SK-N-SH (cell line): Measurements from ENCODE around the gene ZNF804A. TPM values are rescaled to one million over a fixed set of nuclear protein-coding genes. Genes with fewer than 3 reads are reported as not detected.

ENCODE experiments used
- CTCF ChIA-PET: fragments of 300-600, 350-600 bp; formaldehyde crosslinking; extraction: SDS; loops from one replicate; lab custom pipeline; 2021; lab: Yijun Ruan, JAX
- POLR2A ChIA-PET: fragments of 350-600 bp; sonication (Branson Sonifier 250); formaldehyde crosslinking; extraction: SDS; loops from one replicate; lab custom pipeline; 2020; ENCODE audit warnings: antibody characterized with exemption, inconsistent platforms; lab: Yijun Ruan, JAX
- DNase-seq: peaks from one replicate; pipeline ENCODE4 v3.0.0; 2012
- H2AFZ ChIP-seq: fragments of 200-600 bp; sonication (generic); 2 replicates; pipeline ENCODE4 v1.8.1; 2016; ENCODE audit warnings: antibody characterized with exemption, mild to moderate bottlenecking, low read depth
- H3F3A ChIP-seq: fragments of 200-600 bp; sonication (generic); replicated peaks from 2 replicates; pipeline ENCODE3; 2016; ENCODE audit warnings: antibody characterized with exemption, mild to moderate bottlenecking; ENCODE audit not compliant: insufficient read depth
- H3K27ac ChIP-seq, 2 experiments: fragments of 200-500 bp in 1 of 2; fragments of 200-600 bp in 1 of 2; sonication (Bioruptor generic) in 1 of 2; sonication (generic), shearing (Covaris generic) in 1 of 2; 2 replicates each; pipeline versions ENCODE4 v1.5.1 to v1.6.1; 2014 to 2016; ENCODE audit warnings: low read depth in 2 of 2, inconsistent platforms in 1 of 2, low read length in 1 of 2, mild to moderate bottlenecking in 1 of 2, mixed read lengths in 1 of 2
- H3K27me3 ChIP-seq: fragments of 200-600 bp; sonication (generic), shearing (Covaris generic); 2 replicates; pipeline ENCODE4 v1.6.1; 2016; ENCODE audit warnings: mixed run types; ENCODE audit not compliant: insufficient read depth
- H3K36me3 ChIP-seq, 2 experiments: fragments of 200-500 bp in 1 of 2; fragments of 200-600 bp in 1 of 2; sonication (Bioruptor generic) in 1 of 2; sonication (generic) in 1 of 2; replicated peaks in 1 of 2; 2 replicates each; pipeline versions ENCODE3 to v1.5.1; 2014 to 2016; ENCODE audit warnings: low read length in 1 of 2, mild to moderate bottlenecking in 1 of 2; ENCODE audit not compliant: insufficient read depth in 2 of 2, control insufficient read depth in 1 of 2
- H3K4me1 ChIP-seq, 2 experiments: fragments of 200-500 bp in 1 of 2; fragments of 200-600 bp in 1 of 2; sonication (Bioruptor generic) in 1 of 2; sonication (generic), shearing (Covaris generic) in 1 of 2; 2 replicates each; pipeline versions ENCODE4 v1.5.1 to v1.6.1; 2014 to 2016; ENCODE audit warnings: low read depth in 1 of 2, low read length in 1 of 2, mixed run types in 1 of 2; ENCODE audit not compliant: insufficient read depth in 2 of 2, control insufficient read depth in 1 of 2
- H3K4me2 ChIP-seq: fragments of 200-600 bp; sonication (generic), shearing (Covaris generic); 2 replicates; pipeline ENCODE4 v1.6.1; 2017; ENCODE audit warnings: mixed run types
- H3K4me3 ChIP-seq, 2 experiments: fragments of 200-500 bp in 1 of 2; fragments of 200-600 bp in 1 of 2; sonication (Bioruptor generic) in 1 of 2; sonication (generic), shearing (Covaris generic) in 1 of 2; 2 replicates each; pipeline versions ENCODE4 v1.5.1 to v1.8.1; 2014 to 2016; ENCODE audit warnings: low read depth in 2 of 2, inconsistent platforms in 1 of 2, low read length in 1 of 2, mild to moderate bottlenecking in 1 of 2, mixed read lengths in 1 of 2, moderate library complexity in 1 of 2
- H3K79me2 ChIP-seq: fragments of 200-600 bp; sonication (generic); 2 replicates; pipeline ENCODE4 v1.8.1; 2017; ENCODE audit warnings: mild to moderate bottlenecking; ENCODE audit not compliant: insufficient read depth
- H3K9ac ChIP-seq: fragments of 200-600 bp; sonication (generic); 2 replicates; pipeline ENCODE4 v1.6.1; 2017; ENCODE audit warnings: mixed run types
- H3K9me2 ChIP-seq: fragments of 200-600 bp; sonication (generic); 2 replicates; pipeline ENCODE4 v1.6.1; 2017; ENCODE audit warnings: mixed run types
- H3K9me3 ChIP-seq: fragments of 200-600 bp; sonication (generic); 2 replicates; pipeline ENCODE4 v1.6.1; 2017; ENCODE audit warnings: mixed run types, mild to moderate bottlenecking, moderate library complexity
- H4K20me1 ChIP-seq: fragments of 200-600 bp; sonication (generic); 2 replicates; pipeline ENCODE4 v1.6.1; 2017; ENCODE audit warnings: mild to moderate bottlenecking, mixed run types; ENCODE audit not compliant: insufficient read depth
- ELF1 ChIP-seq: IDR thresholded peaks from 2 replicates; pipeline ENCODE4 v1.4.0; 2012
- FOXJ3 ChIP-seq: sonication (generic); formaldehyde crosslinking; IDR thresholded peaks from 2 replicates; pipeline ENCODE4 v1.5.1; 2020; ENCODE audit warnings: mild to moderate bottlenecking, missing genetic modification reagents
- FOXM1 ChIP-seq: IDR thresholded peaks from 2 replicates; pipeline ENCODE4 v1.4.0; 2012; ENCODE audit warnings: low read depth, mild to moderate bottlenecking
- POLR2AphosphoS5 ChIP-seq: IDR thresholded peaks from 2 replicates; pipeline ENCODE4 v1.6.1; 2012; ENCODE audit warnings: low read depth, low read length
- RAD21 ChIP-seq: IDR thresholded peaks from 2 replicates; pipeline ENCODE4 v1.6.1; 2012; ENCODE audit warnings: mild to moderate bottlenecking, low read length
- RFX5 ChIP-seq: IDR thresholded peaks from 2 replicates; pipeline ENCODE4 v1.6.1; 2012; ENCODE audit warnings: mild to moderate bottlenecking, improper control_type of control experiment, low read length
- RXRA ChIP-seq: IDR thresholded peaks from 2 replicates; pipeline ENCODE4 v1.4.0; 2012; ENCODE audit warnings: low read depth, mild to moderate bottlenecking, borderline replicate concordance
- SMC3 ChIP-seq: IDR thresholded peaks from 2 replicates; pipeline ENCODE4 v1.6.1; 2012; ENCODE audit warnings: low read depth, low read length, improper control_type of control experiment
- TAF1 ChIP-seq: IDR thresholded peaks from 2 replicates; pipeline ENCODE4 v1.6.1; 2012; ENCODE audit warnings: low read depth, mild to moderate bottlenecking, low read length, moderate library complexity, borderline replicate concordance
- TCF12 ChIP-seq: IDR thresholded peaks from 2 replicates; pipeline ENCODE4 v1.4.0; 2012
- WGBS: methylation state at CpG from one replicate; pipeline ENCODE4 v1.1.6; 2017; ENCODE audit warnings: low lambda C conversion rate; 5-methylcytosine and 5-hydroxymethylcytosine counted together
- polyA plus RNA-seq, 3 experiments: library from polyadenylated mRNA; depleted of rRNA; stranded (reverse); fragments of >200 nt; gene quantifications; 2 replicates each; pipeline ENCODE4 v1.2.3, GENCODE V29; 2012
- TF ChIP-seq, protein P1 (sequence below): IDR thresholded peaks from 2 replicates; pipeline ENCODE4 v1.4.0; 2012; ENCODE audit warnings: low read depth, borderline replicate concordance
- TF ChIP-seq, protein P2 (sequence below): IDR thresholded peaks from 2 replicates; pipeline ENCODE4 v1.6.1; 2012; ENCODE audit warnings: mild to moderate bottlenecking, low read depth, low read length, moderate library complexity
- TF ChIP-seq, protein P3 (sequence below): IDR thresholded peaks from 2 replicates; pipeline ENCODE4; 2012
- TF ChIP-seq, protein P4 (sequence below): IDR thresholded peaks from 2 replicates; pipeline ENCODE4 v1.4.0; 2012; ENCODE audit warnings: low read depth
- TF ChIP-seq, protein P5 (sequence below): fragments of 150-350 bp; IDR thresholded peaks from 2 replicates; pipeline ENCODE4 v1.6.1; 2016; ENCODE audit warnings: mild to moderate bottlenecking, low read depth, low read length
- TF ChIP-seq, protein P6 (sequence below): fragments of 200-600 bp; sonication (generic); IDR thresholded peaks from 2 replicates; pipeline ENCODE4 v1.6.1; 2017; ENCODE audit warnings: antibody characterized with exemption, mild to moderate bottlenecking, moderate library complexity
- TF ChIP-seq, protein P7 (sequence below): fragments of 150-350 bp; IDR thresholded peaks from 2 replicates; pipeline ENCODE4 v1.6.1; 2017; ENCODE audit warnings: antibody characterized with exemption, low read length, low read depth, borderline replicate concordance

Gene ZNF804A
- polyA plus RNA-seq, 1 of the 3 experiments (the other 2 are of a cell fraction), result 0.02 TPM

DNA sequence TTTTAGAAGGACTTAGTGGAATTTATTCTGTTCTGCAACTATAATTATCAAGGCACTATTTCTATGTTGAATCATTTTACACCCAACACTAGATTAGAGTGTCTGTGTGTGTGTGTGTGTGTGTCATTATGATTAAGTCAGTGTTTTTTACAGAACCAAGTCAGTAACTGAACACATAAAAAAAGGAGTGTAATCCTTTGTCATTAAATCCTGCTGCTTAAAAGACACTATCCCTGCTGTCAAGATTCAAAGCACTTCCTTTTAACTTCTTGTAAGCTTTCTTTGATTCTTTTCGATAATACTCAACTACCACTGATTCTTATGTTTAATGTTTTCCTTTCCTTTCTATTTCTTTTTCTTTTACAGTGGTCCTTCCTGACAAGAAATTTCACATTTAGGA lies 306.7 kb downstream of the ZNF804A start:
- 61% methylated on average over 1 of the region's 1 CpG for WGBS
- DNase-seq, result no peak
- no peak overlapping the region for H2AFZ ChIP-seq
- POLR2A ChIA-PET, result no interaction called here
- H3K4me3 ChIP-seq, result no peak overlapping the region
- TF ChIP-seq, protein P1, sequence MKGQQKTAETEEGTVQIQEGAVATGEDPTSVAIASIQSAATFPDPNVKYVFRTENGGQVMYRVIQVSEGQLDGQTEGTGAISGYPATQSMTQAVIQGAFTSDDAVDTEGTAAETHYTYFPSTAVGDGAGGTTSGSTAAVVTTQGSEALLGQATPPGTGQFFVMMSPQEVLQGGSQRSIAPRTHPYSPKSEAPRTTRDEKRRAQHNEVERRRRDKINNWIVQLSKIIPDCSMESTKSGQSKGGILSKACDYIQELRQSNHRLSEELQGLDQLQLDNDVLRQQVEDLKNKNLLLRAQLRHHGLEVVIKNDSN, result no peak
- no peak for TF ChIP-seq FOXM1
- TF ChIP-seq, protein P2, sequence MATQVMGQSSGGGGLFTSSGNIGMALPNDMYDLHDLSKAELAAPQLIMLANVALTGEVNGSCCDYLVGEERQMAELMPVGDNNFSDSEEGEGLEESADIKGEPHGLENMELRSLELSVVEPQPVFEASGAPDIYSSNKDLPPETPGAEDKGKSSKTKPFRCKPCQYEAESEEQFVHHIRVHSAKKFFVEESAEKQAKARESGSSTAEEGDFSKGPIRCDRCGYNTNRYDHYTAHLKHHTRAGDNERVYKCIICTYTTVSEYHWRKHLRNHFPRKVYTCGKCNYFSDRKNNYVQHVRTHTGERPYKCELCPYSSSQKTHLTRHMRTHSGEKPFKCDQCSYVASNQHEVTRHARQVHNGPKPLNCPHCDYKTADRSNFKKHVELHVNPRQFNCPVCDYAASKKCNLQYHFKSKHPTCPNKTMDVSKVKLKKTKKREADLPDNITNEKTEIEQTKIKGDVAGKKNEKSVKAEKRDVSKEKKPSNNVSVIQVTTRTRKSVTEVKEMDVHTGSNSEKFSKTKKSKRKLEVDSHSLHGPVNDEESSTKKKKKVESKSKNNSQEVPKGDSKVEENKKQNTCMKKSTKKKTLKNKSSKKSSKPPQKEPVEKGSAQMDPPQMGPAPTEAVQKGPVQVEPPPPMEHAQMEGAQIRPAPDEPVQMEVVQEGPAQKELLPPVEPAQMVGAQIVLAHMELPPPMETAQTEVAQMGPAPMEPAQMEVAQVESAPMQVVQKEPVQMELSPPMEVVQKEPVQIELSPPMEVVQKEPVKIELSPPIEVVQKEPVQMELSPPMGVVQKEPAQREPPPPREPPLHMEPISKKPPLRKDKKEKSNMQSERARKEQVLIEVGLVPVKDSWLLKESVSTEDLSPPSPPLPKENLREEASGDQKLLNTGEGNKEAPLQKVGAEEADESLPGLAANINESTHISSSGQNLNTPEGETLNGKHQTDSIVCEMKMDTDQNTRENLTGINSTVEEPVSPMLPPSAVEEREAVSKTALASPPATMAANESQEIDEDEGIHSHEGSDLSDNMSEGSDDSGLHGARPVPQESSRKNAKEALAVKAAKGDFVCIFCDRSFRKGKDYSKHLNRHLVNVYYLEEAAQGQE, result no peak
- TF ChIP-seq, all 33 proteins: peak for 0
- Histone ChIP-seq H3K9me2 (no peaks in the 10 kb centered on the region), H3K27me3 (no peaks in the 10 kb centered on the region), H3K79me2 (no peaks in the 10 kb centered on the region), H3K9me3 (no peaks in the 10 kb centered on the region), H3F3A (no peaks in the 10 kb centered on the region), H3K4me1 (no peaks in the 10 kb centered on the region; a peak in 1 of 4 replicates), H4K20me1 (no peaks in the 10 kb centered on the region), H3K27ac (no peak overlapping the region), H3K4me2 (no peak overlapping the region), H3K9ac (no peak overlapping the region), H3K36me3 (no peaks in the 10 kb centered on the region)
- CTCF ChIA-PET, result no interaction called here

DNA sequence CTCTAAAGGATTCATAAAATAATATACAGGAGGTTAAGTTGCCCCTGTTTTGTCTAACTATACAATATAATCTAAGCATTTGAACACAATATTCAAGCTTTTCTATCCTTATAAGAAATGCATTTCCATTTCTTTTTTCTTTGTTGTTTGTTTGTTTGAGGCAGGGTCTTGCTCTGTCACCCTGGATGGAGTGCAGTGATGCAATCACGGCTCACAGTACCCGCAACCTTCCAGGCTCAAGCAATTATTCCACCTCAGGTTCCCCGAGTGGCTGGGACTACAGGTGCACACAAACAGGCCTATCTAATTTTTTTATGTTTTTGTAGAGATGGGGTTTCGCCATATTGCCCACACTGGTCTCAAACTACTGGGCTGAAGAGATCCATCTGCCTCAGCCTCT lies 307.8 kb downstream of the ZNF804A start:
- POLR2A ChIA-PET, result no interaction called here
- Histone ChIP-seq H3K9me3 (no peaks in the 10 kb centered on the region), H3K4me1 (no peaks in the 10 kb centered on the region; a peak in 1 of 4 replicates), H3K4me3 (no peak overlapping the region), H3K9ac (no peak overlapping the region), H3K4me2 (no peak overlapping the region), H3F3A (no peaks in the 10 kb centered on the region), H3K79me2 (no peaks in the 10 kb centered on the region), H3K9me2 (no peaks in the 10 kb centered on the region), H3K27me3 (no peaks in the 10 kb centered on the region), H2AFZ (no peak overlapping the region), H3K36me3 (no peaks in the 10 kb centered on the region), H3K27ac (no peak overlapping the region), H4K20me1 (no peaks in the 10 kb centered on the region)
- CTCF ChIA-PET, result no interaction called here
- no peak for DNase-seq
- 64% methylated on average over 4 of the region's 4 CpGs for WGBS
- no peak for TF ChIP-seq TAF1
- TF ChIP-seq SMC3, result no peak
- TF ChIP-seq, protein P3, sequence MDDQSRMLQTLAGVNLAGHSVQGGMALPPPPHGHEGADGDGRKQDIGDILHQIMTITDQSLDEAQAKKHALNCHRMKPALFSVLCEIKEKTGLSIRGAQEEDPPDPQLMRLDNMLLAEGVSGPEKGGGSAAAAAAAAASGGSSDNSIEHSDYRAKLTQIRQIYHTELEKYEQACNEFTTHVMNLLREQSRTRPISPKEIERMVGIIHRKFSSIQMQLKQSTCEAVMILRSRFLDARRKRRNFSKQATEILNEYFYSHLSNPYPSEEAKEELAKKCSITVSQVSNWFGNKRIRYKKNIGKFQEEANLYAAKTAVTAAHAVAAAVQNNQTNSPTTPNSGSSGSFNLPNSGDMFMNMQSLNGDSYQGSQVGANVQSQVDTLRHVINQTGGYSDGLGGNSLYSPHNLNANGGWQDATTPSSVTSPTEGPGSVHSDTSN, result no peak
- TF ChIP-seq, protein P4, sequence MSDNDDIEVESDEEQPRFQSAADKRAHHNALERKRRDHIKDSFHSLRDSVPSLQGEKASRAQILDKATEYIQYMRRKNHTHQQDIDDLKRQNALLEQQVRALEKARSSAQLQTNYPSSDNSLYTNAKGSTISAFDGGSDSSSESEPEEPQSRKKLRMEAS, result no peak
- TF ChIP-seq, protein P5, sequence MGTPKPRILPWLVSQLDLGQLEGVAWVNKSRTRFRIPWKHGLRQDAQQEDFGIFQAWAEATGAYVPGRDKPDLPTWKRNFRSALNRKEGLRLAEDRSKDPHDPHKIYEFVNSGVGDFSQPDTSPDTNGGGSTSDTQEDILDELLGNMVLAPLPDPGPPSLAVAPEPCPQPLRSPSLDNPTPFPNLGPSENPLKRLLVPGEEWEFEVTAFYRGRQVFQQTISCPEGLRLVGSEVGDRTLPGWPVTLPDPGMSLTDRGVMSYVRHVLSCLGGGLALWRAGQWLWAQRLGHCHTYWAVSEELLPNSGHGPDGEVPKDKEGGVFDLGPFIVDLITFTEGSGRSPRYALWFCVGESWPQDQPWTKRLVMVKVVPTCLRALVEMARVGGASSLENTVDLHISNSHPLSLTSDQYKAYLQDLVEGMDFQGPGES, result no peak
- TF ChIP-seq FOXJ3 (CRISPR knock-in tag), result no peak
- TF ChIP-seq POLR2AphosphoS5, result no peak
- TF ChIP-seq, protein P1, result no peak
- TF ChIP-seq FOXM1, result no peak
- no peak for TF ChIP-seq TCF12
- TF ChIP-seq, protein P6, sequence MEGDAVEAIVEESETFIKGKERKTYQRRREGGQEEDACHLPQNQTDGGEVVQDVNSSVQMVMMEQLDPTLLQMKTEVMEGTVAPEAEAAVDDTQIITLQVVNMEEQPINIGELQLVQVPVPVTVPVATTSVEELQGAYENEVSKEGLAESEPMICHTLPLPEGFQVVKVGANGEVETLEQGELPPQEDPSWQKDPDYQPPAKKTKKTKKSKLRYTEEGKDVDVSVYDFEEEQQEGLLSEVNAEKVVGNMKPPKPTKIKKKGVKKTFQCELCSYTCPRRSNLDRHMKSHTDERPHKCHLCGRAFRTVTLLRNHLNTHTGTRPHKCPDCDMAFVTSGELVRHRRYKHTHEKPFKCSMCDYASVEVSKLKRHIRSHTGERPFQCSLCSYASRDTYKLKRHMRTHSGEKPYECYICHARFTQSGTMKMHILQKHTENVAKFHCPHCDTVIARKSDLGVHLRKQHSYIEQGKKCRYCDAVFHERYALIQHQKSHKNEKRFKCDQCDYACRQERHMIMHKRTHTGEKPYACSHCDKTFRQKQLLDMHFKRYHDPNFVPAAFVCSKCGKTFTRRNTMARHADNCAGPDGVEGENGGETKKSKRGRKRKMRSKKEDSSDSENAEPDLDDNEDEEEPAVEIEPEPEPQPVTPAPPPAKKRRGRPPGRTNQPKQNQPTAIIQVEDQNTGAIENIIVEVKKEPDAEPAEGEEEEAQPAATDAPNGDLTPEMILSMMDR, result no peak
- TF ChIP-seq, protein P7, sequence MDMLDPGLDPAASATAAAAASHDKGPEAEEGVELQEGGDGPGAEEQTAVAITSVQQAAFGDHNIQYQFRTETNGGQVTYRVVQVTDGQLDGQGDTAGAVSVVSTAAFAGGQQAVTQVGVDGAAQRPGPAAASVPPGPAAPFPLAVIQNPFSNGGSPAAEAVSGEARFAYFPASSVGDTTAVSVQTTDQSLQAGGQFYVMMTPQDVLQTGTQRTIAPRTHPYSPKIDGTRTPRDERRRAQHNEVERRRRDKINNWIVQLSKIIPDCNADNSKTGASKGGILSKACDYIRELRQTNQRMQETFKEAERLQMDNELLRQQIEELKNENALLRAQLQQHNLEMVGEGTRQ, result no peak
- TF ChIP-seq RFX5, result no peak
- TF ChIP-seq RXRA, result no peak
- TF ChIP-seq ELF1, result no peak
- TF ChIP-seq RAD21, result no peak
